Hair follicle dermal papilla cell (primary cell): ENCODE data around the gene CLDN2. TPM values are rescaled to one million over a fixed set of nuclear protein-coding genes. Genes with fewer than 3 reads are reported as not detected.

Experiments used
- total RNA-seq: library from RNA; depleted of rRNA; stranded (reverse); fragments of >200 nt; gene quantifications from 2 replicates; pipeline ENCODE4 v1.2.3, GENCODE V29; 2012

Gene CLDN2
- total RNA-seq: not detected in 2 replicates

DNA sequence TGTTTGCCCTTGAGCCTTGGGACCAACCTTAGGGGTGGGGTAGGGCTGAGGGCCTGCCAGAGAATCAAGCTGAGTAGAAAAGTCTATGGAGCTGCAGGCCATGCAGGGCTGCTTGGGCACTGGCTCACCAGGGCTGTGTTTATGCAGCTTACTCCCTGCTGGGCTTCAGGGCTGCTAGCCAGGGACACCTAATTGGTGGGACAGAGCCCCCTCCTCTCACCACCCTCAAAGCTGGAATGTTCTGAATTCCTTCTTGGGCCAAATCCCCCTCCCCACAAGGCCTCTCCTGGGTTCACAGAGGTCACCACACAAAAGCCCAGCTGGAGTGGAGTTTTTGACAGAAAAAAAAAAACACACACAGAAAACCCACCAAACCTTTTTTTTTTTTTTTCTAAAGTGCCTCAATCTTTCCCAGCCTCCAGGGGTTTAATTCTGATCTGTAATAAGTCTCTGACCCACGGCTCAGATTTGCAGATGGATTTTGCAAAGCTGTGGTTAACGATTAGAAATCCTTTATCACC is at the start of gene CLDN2:
TSS of gene CLDN2 (plus strand) at position 471 of the 521 bp plus-strand sequence. CDS start 7,827 bp downstream, outside the sequence.

DNA sequence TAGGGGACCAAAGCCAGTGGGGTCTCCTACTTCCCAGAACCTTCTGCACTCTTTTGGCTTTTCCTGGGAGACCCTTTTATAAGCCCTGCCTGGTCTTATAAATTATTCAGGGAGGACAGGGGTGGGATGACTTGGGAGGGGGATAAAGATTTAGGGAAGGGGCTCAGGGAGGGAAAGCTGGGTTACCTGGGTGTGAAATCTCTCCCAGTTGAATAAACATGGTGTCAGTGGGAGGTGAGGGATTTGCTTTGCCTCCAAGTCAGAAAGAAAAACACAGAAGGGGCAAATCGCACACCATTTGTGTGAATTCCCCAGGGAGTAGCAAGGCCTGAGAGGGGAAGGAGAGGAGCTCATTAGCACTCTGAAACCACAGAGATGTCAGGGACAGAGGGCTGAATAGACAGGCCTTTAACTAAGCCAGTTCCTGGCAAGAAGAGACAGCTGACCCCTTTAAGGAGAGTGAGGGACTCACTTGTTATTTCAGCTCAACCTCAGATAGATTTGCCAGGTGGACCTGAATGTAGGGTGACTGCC is 16.8 kb upstream of the CLDN2 start, which contains the start of gene RIPPLY1:
TSS of gene RIPPLY1 (minus strand) at position 51 of the 534 bp plus-strand sequence. CDS start 54 bp downstream, outside the sequence.

Other genes with a start within 250 kb of the CLDN2 start
- under 0.01 and 0.16 TPM in 2 replicates for gene RNF128, start 193.7 kb upstream of the CLDN2 start, total RNA-seq
- 11.7 and 14.4 TPM in 2 replicates for gene TBC1D8B, start 117.7 kb upstream of the CLDN2 start, total RNA-seq
- not detected in 2 replicates for gene RIPPLY1, start 17.1 kb upstream of the CLDN2 start, total RNA-seq
- gene MORC4, start 79.8 kb downstream of the CLDN2 start, total RNA-seq: 36.2 and 41.2 TPM in 2 replicates
- 11.4 and 12.2 TPM in 2 replicates for gene RBM41, start 198.4 kb downstream of the CLDN2 start, total RNA-seq